Measurements from ENCODE around the gene SLC12A5.
A peak's percentile ranks its signal among the peaks of the same experiment; 100 is the strongest.

Gene SLC12A5

DNA sequence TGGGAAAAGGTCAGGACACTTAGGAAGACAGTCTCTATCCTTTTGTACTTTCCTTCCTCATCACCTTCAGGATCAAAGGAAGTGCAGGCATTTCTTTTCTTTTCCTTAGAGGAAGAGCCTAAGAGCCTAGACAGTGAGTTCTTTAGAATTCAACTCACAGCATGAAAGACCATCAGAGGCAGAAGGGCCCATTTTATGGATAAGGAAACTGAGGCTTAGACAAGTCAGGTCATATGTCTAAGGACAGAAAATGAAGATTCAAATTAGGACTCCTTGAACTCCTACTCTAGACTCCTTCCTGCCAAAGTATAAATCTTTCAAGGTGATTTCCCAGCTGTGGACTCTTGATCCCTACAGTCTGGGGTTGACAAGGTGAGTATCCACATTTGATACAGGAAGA lies 20.8 kb downstream of the SLC12A5 start:
- Histone ChIP-seq H3K27ac (ENCODE audit: low read length) (no peak overlapping the region), H3K4me3 (ENCODE audit: low read length) (no peak overlapping the region), H3K36me3 (ENCODE audit: insufficient read depth, low read depth, low read length) (no peaks in the 10 kb centered on the region), H3K4me1 (ENCODE audit: insufficient read depth, low read length) (no peaks in the 10 kb centered on the region), H3K27me3 (ENCODE audit: insufficient read depth, low read length) (peaks cover 56% of the 10 kb centered on the region), H3K9ac (ENCODE audit: low read depth, low read length) (no peak overlapping the region), H3K9me3 (ENCODE audit: insufficient read depth, low read depth, low read length) (no peaks in the 10 kb centered on the region)

DNA sequence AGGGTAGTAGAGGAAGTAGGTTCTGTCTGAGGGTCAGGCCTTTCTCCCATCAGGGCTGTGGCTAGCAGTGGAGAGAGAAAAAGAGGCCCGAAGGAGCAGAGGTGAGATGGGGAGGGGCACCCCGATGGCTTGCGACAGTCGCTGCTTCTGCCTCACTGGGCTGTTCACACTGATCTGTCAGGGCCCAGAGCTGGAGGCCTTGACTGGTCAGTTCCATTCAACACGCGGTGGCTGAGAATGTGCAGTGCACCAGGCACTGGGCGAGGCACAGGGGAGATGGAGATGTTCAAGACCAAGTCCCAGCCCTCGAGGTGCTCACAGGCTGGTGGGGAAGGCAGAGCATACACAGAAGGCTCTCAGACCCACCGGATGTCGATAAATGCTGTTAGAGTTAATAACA lies 21.4 kb downstream of the SLC12A5 start:
- Histone ChIP-seq H3K9ac (ENCODE audit: low read depth, low read length) (no peak overlapping the region), H3K4me1 (ENCODE audit: insufficient read depth, low read length) (no peaks in the 10 kb centered on the region), H3K9me3 (ENCODE audit: insufficient read depth, low read depth, low read length) (no peaks in the 10 kb centered on the region), H3K4me3 (ENCODE audit: low read length) (no peak overlapping the region), H3K27ac (ENCODE audit: low read length) (no peak overlapping the region), H3K27me3 (ENCODE audit: insufficient read depth, low read length) (peaks cover 63% of the 10 kb centered on the region), H3K36me3 (ENCODE audit: insufficient read depth, low read depth, low read length) (no peaks in the 10 kb centered on the region)

DNA sequence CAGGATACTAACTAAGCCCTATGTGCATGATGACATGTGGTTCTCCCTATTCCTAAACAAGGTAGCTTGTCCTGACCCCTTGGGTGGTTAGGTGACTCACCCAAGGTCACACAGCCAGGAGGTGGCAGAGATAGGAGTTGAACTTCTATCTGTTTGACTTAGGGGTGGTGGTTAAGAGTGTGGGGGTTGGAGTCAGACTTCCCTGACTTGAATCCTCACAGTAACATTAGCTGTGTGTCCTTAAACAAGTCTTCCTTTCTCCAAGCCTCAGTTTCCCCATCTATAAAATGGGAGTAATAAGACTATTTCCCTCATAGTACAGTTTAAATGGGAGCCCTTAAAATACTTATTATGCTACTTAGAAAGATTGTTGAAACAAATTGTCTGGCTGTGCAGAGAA lies 21.9 kb downstream of the SLC12A5 start:
- Histone ChIP-seq H3K4me1 (ENCODE audit: insufficient read depth, low read length) (no peaks in the 10 kb centered on the region), H3K9me3 (ENCODE audit: insufficient read depth, low read depth, low read length) (no peaks in the 10 kb centered on the region), H3K27ac (ENCODE audit: low read length) (no peak overlapping the region), H3K27me3 (ENCODE audit: insufficient read depth, low read length) (peaks cover 67% of the 10 kb centered on the region), H3K36me3 (ENCODE audit: insufficient read depth, low read depth, low read length) (no peaks in the 10 kb centered on the region), H3K4me3 (ENCODE audit: low read length) (no peak overlapping the region), H3K9ac (ENCODE audit: low read depth, low read length) (no peak overlapping the region)

DNA sequence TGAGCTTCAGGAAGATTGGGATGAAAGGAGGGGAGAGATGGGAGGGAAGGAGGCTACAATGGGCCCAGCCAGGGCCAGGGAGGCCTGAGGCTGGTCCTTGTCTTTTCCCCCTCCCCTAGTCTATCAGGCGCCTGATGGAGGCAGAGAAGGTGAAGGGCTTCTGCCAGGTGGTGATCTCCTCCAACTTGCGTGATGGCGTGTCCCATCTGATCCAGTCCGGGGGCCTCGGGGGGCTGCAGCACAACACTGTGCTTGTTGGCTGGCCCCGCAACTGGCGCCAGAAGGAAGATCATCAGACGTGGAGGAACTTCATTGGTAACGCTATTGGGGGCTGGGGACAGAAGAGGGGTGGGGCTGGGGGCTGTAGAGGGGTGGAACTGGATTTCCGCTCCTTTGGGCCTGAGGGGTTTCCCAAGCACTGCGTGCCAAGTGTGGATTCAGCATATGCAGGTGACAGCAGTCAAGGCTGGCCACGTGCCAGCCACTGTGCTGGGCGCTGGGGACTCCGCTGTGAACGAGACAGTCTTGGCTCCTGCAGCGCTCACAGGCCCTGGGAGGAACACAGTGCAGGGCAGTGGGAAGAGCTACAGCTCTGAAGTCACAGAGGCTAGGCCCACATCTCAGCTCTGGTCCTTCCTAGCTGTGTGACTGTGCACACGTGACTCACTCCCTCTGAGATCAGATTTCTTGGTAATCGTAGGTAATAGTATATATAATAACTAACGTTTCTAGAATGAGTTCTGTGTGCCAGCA lies 22.7 kb downstream of the SLC12A5 start:
- H3K9me3 ChIP-seq (ENCODE audit: insufficient read depth, low read depth, low read length): no peaks in the 10 kb centered on the region
- no peaks in the 10 kb centered on the region for H3K4me1 ChIP-seq (ENCODE audit: insufficient read depth, low read length)
- peaks cover 76% of the 10 kb centered on the region for H3K27me3 ChIP-seq (ENCODE audit: insufficient read depth, low read length)
- H3K27ac ChIP-seq (ENCODE audit: low read length): no peak overlapping the region
- H3K9ac ChIP-seq (ENCODE audit: low read depth, low read length): no peak overlapping the region
- no peak overlapping the region for H3K4me3 ChIP-seq (ENCODE audit: low read length)
- H3K36me3 ChIP-seq (ENCODE audit: insufficient read depth, low read depth, low read length): no peaks in the 10 kb centered on the region

DNA sequence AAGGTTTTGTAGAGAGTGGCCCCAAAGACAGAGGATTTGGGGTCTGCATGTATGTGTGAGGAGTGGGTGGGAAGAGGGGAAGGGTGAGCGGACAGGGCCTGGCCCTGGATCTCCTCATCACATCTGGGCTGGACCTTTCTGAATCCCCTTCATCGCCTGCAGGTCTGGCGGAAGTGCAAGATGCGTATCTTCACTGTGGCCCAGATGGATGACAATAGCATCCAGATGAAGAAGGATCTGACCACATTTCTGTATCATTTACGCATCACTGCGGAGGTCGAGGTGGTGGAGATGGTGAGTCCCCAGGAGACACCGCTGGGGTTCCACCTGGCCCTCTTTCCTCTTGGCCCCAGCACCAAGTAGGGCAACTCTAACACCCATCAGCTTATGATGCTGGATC lies 24.4 kb downstream of the SLC12A5 start:
- Histone ChIP-seq H3K9ac (ENCODE audit: low read depth, low read length) (no peak overlapping the region), H3K36me3 (ENCODE audit: insufficient read depth, low read depth, low read length) (no peaks in the 10 kb centered on the region), H3K27me3 (ENCODE audit: insufficient read depth, low read length) (peaks cover 78% of the 10 kb centered on the region), H3K4me1 (ENCODE audit: insufficient read depth, low read length) (no peaks in the 10 kb centered on the region), H3K27ac (ENCODE audit: low read length) (no peak overlapping the region), H3K9me3 (ENCODE audit: insufficient read depth, low read depth, low read length) (no peaks in the 10 kb centered on the region), H3K4me3 (ENCODE audit: low read length) (no peak overlapping the region)

DNA sequence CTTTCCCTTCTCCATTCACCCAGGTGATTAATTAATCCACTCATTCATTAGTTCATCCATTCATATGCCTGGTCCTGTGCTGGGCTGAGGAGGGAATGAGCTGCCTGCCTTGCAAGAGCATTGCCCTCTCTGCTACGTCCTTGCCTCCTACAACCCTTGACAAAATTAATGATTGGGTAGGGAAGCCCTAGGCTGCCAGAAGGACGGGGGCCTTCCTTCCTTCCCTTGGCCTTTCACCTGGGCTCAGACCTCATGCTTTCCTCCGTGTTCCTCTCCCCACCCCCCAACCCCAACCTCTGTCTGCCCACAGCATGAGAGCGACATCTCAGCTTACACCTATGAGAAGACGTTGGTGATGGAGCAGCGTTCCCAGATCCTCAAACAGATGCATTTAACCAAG lies 25.6 kb downstream of the SLC12A5 start:
- no peak overlapping the region for H3K4me3 ChIP-seq (ENCODE audit: low read length)
- H3K27ac ChIP-seq (ENCODE audit: low read length): no peak overlapping the region
- H3K9me3 ChIP-seq (ENCODE audit: insufficient read depth, low read depth, low read length): no peaks in the 10 kb centered on the region
- H3K27me3 ChIP-seq (ENCODE audit: insufficient read depth, low read length): peaks cover 85% of the 10 kb centered on the region
- H3K9ac ChIP-seq (ENCODE audit: low read depth, low read length): no peak overlapping the region
- H3K4me1 ChIP-seq (ENCODE audit: insufficient read depth, low read length): no peaks in the 10 kb centered on the region
- H3K36me3 ChIP-seq (ENCODE audit: insufficient read depth, low read depth, low read length): no peaks in the 10 kb centered on the region

DNA sequence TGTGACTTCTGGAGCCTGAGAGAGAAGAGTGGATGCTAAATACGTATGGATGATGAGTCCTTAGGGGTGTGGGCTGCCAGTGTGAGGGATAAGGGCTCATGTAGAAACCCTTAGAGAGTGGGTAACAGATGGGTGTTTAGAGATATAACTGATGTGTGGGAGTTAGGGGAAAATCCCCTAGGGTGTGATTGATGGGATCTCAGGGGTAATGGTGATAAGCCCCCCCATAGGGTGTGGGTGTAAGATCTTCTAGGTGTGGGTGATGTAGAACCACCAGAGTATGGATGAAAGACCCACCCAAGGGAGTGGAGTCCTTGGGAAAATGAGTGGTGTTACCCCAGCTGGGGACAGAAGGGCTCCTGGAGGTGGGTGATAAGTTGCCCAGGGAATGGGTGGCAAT lies 26.3 kb downstream of the SLC12A5 start:
- H3K27me3 ChIP-seq (ENCODE audit: insufficient read depth, low read length): peaks cover 91% of the 10 kb centered on the region
- no peak overlapping the region for H3K4me3 ChIP-seq (ENCODE audit: low read length)
- H3K9me3 ChIP-seq (ENCODE audit: insufficient read depth, low read depth, low read length): no peaks in the 10 kb centered on the region
- no peaks in the 10 kb centered on the region for H3K4me1 ChIP-seq (ENCODE audit: insufficient read depth, low read length)
- no peak overlapping the region for H3K9ac ChIP-seq (ENCODE audit: low read depth, low read length)
- no peaks in the 10 kb centered on the region; the same call in 1 of the 2 replicates for H3K36me3 ChIP-seq (ENCODE audit: insufficient read depth, low read depth, low read length)
- H3K27ac ChIP-seq (ENCODE audit: low read length): no peak overlapping the region

DNA sequence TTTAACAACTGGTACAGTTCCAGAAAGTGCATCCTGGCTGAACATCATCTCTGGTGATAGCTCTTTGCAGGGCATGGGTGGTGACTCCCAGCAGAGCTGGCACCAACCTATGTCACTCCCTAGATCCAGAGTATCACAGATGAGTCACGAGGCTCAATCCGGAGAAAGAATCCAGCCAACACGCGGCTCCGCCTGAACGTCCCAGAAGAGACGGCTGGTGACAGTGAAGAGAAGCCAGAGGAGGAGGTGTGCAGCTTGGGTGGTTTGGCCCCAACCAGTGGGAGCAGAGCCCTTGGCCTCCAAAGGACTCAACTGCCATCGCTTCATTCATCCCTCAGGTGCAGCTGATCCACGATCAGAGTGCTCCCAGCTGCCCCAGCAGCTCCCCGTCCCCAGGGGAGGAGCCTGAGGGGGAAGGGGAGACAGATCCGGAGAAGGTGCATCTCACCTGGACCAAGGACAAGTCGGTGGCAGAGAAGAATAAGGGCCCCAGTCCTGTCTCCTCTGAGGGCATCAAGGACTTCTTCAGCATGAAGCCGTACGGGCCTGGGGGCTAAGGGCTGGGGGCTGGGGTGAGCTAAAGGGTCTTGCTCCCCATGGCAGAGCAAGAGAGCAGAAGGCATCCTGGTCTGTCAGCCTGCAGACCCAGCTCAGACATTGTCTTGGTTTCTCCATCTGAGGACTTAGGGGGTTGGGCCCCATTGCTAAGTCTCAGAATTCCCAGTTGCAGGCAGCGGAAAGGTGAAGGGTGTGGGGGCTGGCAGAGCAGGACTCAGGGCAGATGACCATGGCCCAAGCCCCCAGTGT lies 27.2 kb downstream of the SLC12A5 start:
- H3K27ac ChIP-seq (ENCODE audit: low read length): no peak overlapping the region
- H3K9ac ChIP-seq (ENCODE audit: low read depth, low read length): no peak overlapping the region
- H3K27me3 ChIP-seq (ENCODE audit: insufficient read depth, low read length): peaks cover 89% of the 10 kb centered on the region
- H3K4me1 ChIP-seq (ENCODE audit: insufficient read depth, low read length): no peaks in the 10 kb centered on the region
- H3K36me3 ChIP-seq (ENCODE audit: insufficient read depth, low read depth, low read length): peaks cover 3% of the 10 kb centered on the region; the same call in 1 of the 2 replicates
- no peak overlapping the region for H3K4me3 ChIP-seq (ENCODE audit: low read length)
- no peaks in the 10 kb centered on the region for H3K9me3 ChIP-seq (ENCODE audit: insufficient read depth, low read depth, low read length)

DNA sequence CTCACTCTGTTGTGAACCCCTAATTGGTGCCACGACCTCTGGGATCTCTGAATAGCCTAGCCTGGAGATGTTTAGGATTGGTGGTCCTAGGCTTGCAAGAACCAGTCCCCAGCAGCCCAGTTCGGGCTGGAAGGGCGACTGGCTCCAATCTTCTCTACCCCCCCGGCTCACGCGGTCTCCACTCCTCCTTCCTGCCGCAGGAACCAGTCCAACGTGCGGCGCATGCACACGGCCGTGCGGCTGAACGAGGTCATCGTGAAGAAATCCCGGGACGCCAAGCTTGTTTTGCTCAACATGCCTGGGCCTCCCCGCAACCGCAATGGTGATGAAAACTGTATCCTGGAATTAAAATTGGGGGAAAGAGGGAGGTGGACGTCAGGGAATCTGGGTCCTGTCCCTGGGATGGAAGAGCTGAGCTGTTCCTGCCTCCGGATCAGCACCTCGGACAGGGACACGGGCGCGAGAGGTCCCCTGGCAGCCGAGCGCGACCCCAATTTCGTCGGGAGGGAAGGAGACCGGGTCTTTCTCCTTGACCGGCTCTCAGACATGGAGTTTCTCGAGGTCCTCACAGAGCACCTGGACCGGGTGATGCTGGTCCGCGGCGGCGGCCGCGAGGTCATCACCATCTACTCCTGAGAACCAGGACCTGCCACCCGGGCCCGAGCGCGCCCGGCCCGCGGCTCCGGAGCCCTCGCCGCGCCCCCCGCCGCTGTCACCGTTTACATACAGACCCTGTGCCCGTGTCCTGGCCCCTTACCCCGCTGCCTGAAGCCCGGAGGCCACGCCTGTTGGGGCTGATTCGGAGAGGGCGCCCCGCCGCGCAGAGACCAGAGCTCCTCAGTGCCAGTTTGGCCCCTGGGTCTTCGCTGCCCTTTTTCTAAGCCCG lies 28.2 kb downstream of the SLC12A5 start:
- Histone ChIP-seq H3K4me3 (ENCODE audit: low read length) (peak overlapping the region; percentile 62; the same call in 1 of the 2 replicates), H3K27me3 (ENCODE audit: insufficient read depth, low read length) (peaks cover 85% of the 10 kb centered on the region), H3K9me3 (ENCODE audit: insufficient read depth, low read depth, low read length) (no peaks in the 10 kb centered on the region), H3K27ac (ENCODE audit: low read length) (no peak overlapping the region), H3K36me3 (ENCODE audit: insufficient read depth, low read depth, low read length) (peaks cover 13% of the 10 kb centered on the region), H3K9ac (ENCODE audit: low read depth, low read length) (no peak overlapping the region), H3K4me1 (ENCODE audit: insufficient read depth, low read length) (no peaks in the 10 kb centered on the region)

DNA sequence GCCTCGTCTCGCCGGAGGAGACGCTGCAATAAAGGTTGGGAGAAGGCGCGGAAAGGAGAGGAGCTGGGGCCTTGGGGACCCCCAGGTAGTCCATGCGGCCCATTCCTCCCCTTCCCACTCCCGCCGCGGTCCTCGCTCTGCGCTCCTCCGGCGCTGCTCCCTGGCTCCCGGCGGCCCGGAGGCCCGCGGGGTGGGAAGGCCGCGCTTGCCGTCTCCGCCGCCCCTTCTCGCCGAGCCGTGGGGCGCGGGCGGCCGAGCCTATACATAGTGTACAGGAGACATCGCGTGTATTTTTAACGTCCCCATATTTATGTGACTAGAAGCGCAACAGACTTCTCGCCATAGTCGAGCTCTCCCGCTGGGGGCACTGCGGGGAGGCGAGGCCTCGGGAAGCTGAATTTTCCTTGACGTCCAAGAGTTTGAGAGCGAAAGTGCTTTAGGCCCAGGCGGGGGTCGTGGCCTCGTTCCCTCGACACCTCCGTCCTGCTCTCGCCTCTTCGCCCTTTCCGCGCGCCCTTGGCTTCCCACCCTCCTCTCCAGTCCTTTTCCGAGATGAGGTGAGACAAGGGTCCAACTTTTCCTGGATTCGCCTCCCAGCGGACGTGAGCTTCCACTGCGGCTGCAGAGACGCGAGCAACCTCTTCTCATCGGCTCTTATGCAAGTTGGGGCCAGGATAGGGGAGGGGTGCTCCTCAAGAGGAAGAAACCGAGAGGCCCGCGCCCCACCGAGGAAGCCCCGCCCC lies 29.0 kb downstream of the SLC12A5 start:
- H3K9me3 ChIP-seq (ENCODE audit: insufficient read depth, low read depth, low read length): no peaks in the 10 kb centered on the region
- no peak overlapping the region for H3K27ac ChIP-seq (ENCODE audit: low read length)
- peak overlapping the region; percentile 62; the same call in 1 of the 2 replicates for H3K4me3 ChIP-seq (ENCODE audit: low read length)
- H3K27me3 ChIP-seq (ENCODE audit: insufficient read depth, low read length): peaks cover 77% of the 10 kb centered on the region
- H3K9ac ChIP-seq (ENCODE audit: low read depth, low read length): no peak overlapping the region; the same call in 1 of the 2 replicates
- peaks cover 21% of the 10 kb centered on the region for H3K36me3 ChIP-seq (ENCODE audit: insufficient read depth, low read depth, low read length)
- no peaks in the 10 kb centered on the region for H3K4me1 ChIP-seq (ENCODE audit: insufficient read depth, low read length)

All from iPS-20b (cell line).